ENCODE results near the gene SCNN1B. TPM values are rescaled to one million over a fixed set of nuclear protein-coding genes. Genes with fewer than 3 reads are reported as not detected.
"Not testable (repeated sequence)": the region's sequence is repeated elsewhere in the genome, so short reads cannot be mapped to it uniquely, and the experiment has no call there.

The SCNN1B gene
- total RNA-seq, 1 donor from 2014 or later: 0.34 TPM

GRCh38 chr16:23388786-23389185 lies 86.7 kb downstream of the SCNN1B start:
- H3K27me3 Mint-ChIP-seq (ENCODE audit: unreplicated experiment): peaks cover 5% of the 10 kb centered on the region
- H3K4me1 Mint-ChIP-seq (ENCODE audit: low read depth, unreplicated experiment): no peaks in the 10 kb centered on the region
- no peak overlapping the region for H3K27ac Mint-ChIP-seq (ENCODE audit: unreplicated experiment)
- no peak for TF ChIP-seq CTCF (IDR thresholded peaks at IDR 0.05; ENCODE audit: partially characterized antibody, unreplicated experiment)
- no peak overlapping the region for H3K4me3 Mint-ChIP-seq (ENCODE audit: unreplicated experiment)
- H3K36me3 Mint-ChIP-seq (ENCODE audit: unreplicated experiment): peaks cover 4% of the 10 kb centered on the region
- H3K9me3 Mint-ChIP-seq (ENCODE audit: unreplicated experiment): peaks cover 1% of the 10 kb centered on the region
- no peak for DNase-seq

- no peaks in the 10 kb centered on the region for H3K9me3 Mint-ChIP-seq (ENCODE audit: unreplicated experiment)
Measured at GRCh38 chr16:23389201-23389600, 87.1 kb downstream of the SCNN1B start.

GRCh38 chr16:23389936-23390335 lies 87.8 kb downstream of the SCNN1B start:
- H3K4me3 Mint-ChIP-seq (ENCODE audit: unreplicated experiment); H3K9me3 Mint-ChIP-seq (ENCODE audit: unreplicated experiment); H3K27me3 Mint-ChIP-seq (ENCODE audit: unreplicated experiment): not testable (repeated sequence)

More at GRCh38 chr16:23389201-23389600, 87.1 kb downstream of the SCNN1B start:
- Mint-ChIP-seq H3K4me3 (ENCODE audit: unreplicated experiment) (no peak overlapping the region), H3K4me1 (ENCODE audit: low read depth, unreplicated experiment) (no peaks in the 10 kb centered on the region), H3K27ac (ENCODE audit: unreplicated experiment) (no peak overlapping the region), H3K36me3 (ENCODE audit: unreplicated experiment) (peaks cover 4% of the 10 kb centered on the region), H3K27me3 (ENCODE audit: unreplicated experiment) (peaks cover 5% of the 10 kb centered on the region)
- no peak for TF ChIP-seq CTCF (IDR thresholded peaks at IDR 0.05; ENCODE audit: partially characterized antibody, unreplicated experiment)
- no peak for DNase-seq

GRCh38 chr16:23391381-23392222 lies 89.5 kb downstream of the SCNN1B start:
- H3K27ac Mint-ChIP-seq (ENCODE audit: unreplicated experiment): no peak overlapping the region
- no peak for DNase-seq
- no peak for TF ChIP-seq CTCF (IDR thresholded peaks at IDR 0.05; ENCODE audit: partially characterized antibody, unreplicated experiment)
- no peaks in the 10 kb centered on the region for H3K4me1 Mint-ChIP-seq (ENCODE audit: low read depth, unreplicated experiment)
- peaks cover 7% of the 10 kb centered on the region for H3K27me3 Mint-ChIP-seq (ENCODE audit: unreplicated experiment)
- H3K4me3 Mint-ChIP-seq (ENCODE audit: unreplicated experiment): no peak overlapping the region
- H3K36me3 Mint-ChIP-seq (ENCODE audit: unreplicated experiment): peaks cover 4% of the 10 kb centered on the region
- no peaks in the 10 kb centered on the region for H3K9me3 Mint-ChIP-seq (ENCODE audit: unreplicated experiment)

More at GRCh38 chr16:23389936-23390335, 87.8 kb downstream of the SCNN1B start:
- not testable (repeated sequence) for H3K4me1 Mint-ChIP-seq (ENCODE audit: low read depth, unreplicated experiment); H3K27ac Mint-ChIP-seq (ENCODE audit: unreplicated experiment); H3K36me3 Mint-ChIP-seq (ENCODE audit: unreplicated experiment); DNase-seq

- no peaks in the 10 kb centered on the region for H3K4me1 Mint-ChIP-seq (ENCODE audit: low read depth, unreplicated experiment)
- no peak overlapping the region for H3K27ac Mint-ChIP-seq (ENCODE audit: unreplicated experiment)
- peaks cover 4% of the 10 kb centered on the region for H3K36me3 Mint-ChIP-seq (ENCODE audit: unreplicated experiment)
- no peak for TF ChIP-seq CTCF (IDR thresholded peaks at IDR 0.05; ENCODE audit: partially characterized antibody, unreplicated experiment)
- no peak for DNase-seq
- H3K9me3 Mint-ChIP-seq (ENCODE audit: unreplicated experiment): no peaks in the 10 kb centered on the region
- no peak overlapping the region for H3K4me3 Mint-ChIP-seq (ENCODE audit: unreplicated experiment)
- peaks cover 7% of the 10 kb centered on the region for H3K27me3 Mint-ChIP-seq (ENCODE audit: unreplicated experiment)
Measured at GRCh38 chr16:23392223-23392600, 90.1 kb downstream of the SCNN1B start.
